Peyer's patch (tissue), 4 donors: ENCODE measurements around the gene SLC7A6. TPM values are rescaled to one million over a fixed set of nuclear protein-coding genes. Genes with fewer than 3 reads are reported as not detected.

Experiments
- DNase-seq, 3 donors: peaks; one replicate each; pipeline ENCODE4 v3.0.0-alpha.2; 2017 to 2019
- H3K27ac ChIP-seq, 4 donors: fragments of 200-600 bp; sonication (generic); one replicate each; pipeline ENCODE4 v1.5.1; 2016 to 2019
- H3K27me3 ChIP-seq, 2 donors: fragments of 200-600 bp; sonication (generic); one replicate each; pipeline ENCODE4 v1.5.1; 2019
- H3K36me3 ChIP-seq, 3 donors: fragments of 200-600 bp; sonication (generic); one replicate each; pipeline ENCODE4 v1.5.1; 2016 to 2019
- H3K4me1 ChIP-seq, 4 donors: fragments of 200-600 bp; sonication (generic); one replicate each; pipeline ENCODE4 v1.5.1; 2016 to 2019
- H3K4me3 ChIP-seq, 4 donors: fragments of 200-600 bp; sonication (generic); 1 replicate in 3 of 4; 2 replicates in 1 of 4; pipeline ENCODE4 v1.5.1; 2016 to 2019; ENCODE audit warnings: mild to moderate bottlenecking in 1 of 4
- H3K9me3 ChIP-seq, 4 donors: fragments of 200-600 bp; sonication (generic); one replicate each; pipeline ENCODE4 v1.5.1; 2016 to 2019; ENCODE audit warnings: mild to moderate bottlenecking in 1 of 4
- CTCF ChIP-seq, 6 experiments: fragments of 450-650 bp in 4 of 6; fragments of 200-600 bp in 2 of 6; sonication (generic) in 1 of 6; IDR thresholded peaks; one replicate each; pipeline ENCODE4 v1.5.1; 2017 to 2019; ENCODE audit warnings: antibody characterized with exemption in 6 of 6, mild to moderate bottlenecking in 3 of 6, moderate library complexity in 1 of 6
- POLR2A ChIP-seq, 2 donors: fragments of 450-650 bp; IDR thresholded peaks; one replicate each; pipeline ENCODE4 v1.5.1; 2017; ENCODE audit warnings: antibody characterized with exemption in 2 of 2, mild to moderate bottlenecking in 2 of 2, moderate library complexity in 2 of 2
- total RNA-seq, 4 donors: library from RNA; depleted of rRNA; stranded (reverse); fragments of >200 nt; gene quantifications; one replicate each; pipeline ENCODE4 v1.1.0, GENCODE V29; 2016

The SLC7A6 gene
- total RNA-seq, 4 donors from 2014 or later, result 19.9 to 83.3 (median 46.4) TPM

DNA sequence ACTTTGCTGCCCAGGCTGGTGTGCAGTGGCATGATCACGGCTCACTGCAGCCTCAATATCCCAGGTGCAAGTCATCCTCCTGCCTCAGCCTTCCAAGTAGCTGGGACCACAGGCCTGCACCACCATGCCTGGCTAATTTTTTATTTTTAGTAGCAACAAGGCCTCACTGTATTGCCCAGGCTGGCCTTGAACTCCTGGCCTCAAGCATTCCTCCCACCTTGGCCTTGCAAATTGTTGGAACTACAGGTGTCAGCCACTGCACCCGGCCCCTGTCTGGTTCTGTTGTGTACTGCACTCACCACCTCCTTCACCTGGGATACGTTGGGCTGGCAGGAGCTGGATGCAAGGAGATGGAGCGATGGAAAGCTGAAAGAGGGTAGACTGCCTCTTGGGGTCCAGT is 10.6 kb upstream of the SLC7A6 start:
- Histone ChIP-seq H3K27ac (no peak overlapping the region), H3K9me3 (no peaks in the 10 kb centered on the region), H3K4me1 (peaks cover 0 to 15% (median 9%) of the 10 kb centered on the region in 4 donors), H3K27me3 (no peaks in the 10 kb centered on the region), H3K4me3 (no peak overlapping the region), H3K36me3 (peaks cover 0 to 38% (median 0%) of the 10 kb centered on the region in 3 donors)
- TF ChIP-seq POLR2A (IDR thresholded peaks at IDR 0.05) (no peak), CTCF (IDR thresholded peaks at IDR 0.05) (no peak)
- DNase-seq, result no peak

GRCh38 chr16:68255712-68256111 is 8.6 kb upstream of the SLC7A6 start:
- H3K36me3 ChIP-seq, result peaks cover 0 to 45% (median 0%) of the 10 kb centered on the region in 3 donors
- TF ChIP-seq POLR2A (IDR thresholded peaks at IDR 0.05) (no peak), CTCF (IDR thresholded peaks at IDR 0.05) (no peak)
- peaks cover 0 to 15% (median 9%) of the 10 kb centered on the region in 4 donors for H3K4me1 ChIP-seq
- no peaks in the 10 kb centered on the region for H3K9me3 ChIP-seq
- no peak for DNase-seq
- H3K27ac ChIP-seq, result no peak overlapping the region
- no peak overlapping the region for H3K4me3 ChIP-seq
- H3K27me3 ChIP-seq, result no peaks in the 10 kb centered on the region

DNA sequence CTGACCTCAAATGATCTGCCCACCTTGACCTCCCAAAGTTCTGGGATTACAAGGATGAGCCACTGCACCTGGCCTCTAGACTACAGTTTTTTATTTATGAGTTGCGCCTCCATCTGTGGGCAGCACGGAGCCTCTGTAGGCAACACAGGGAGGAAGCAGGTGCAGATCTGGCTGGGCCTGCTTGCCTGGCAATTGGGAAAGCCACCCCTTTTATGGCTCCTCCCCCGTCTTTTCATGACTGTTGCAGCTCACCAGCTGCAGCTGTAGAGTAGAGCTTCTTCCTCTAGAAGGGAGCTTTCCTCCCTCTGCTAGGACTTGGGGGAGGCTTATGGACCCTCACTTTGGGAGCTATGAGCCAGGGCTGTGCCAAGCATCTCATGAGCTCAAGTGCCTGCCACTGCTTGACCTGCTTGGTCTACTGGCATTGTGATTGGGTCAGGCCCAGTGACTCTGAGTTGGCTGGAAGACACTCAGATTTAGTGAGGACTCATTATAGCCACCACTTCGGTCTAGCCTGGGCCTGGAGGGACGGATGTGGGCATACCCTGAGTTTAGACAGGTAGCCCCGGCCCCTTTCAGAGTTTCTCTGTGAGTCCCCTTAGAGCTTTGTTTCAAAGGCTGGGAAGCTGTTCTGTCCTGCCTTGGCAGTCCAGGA is 6.9 kb upstream of the SLC7A6 start:
- Histone ChIP-seq H3K27me3 (no peaks in the 10 kb centered on the region), H3K4me1 (peaks cover 0 to 15% (median 9%) of the 10 kb centered on the region in 4 donors), H3K9me3 (no peaks in the 10 kb centered on the region), H3K36me3 (peaks cover 0 to 33% (median 0%) of the 10 kb centered on the region in 3 donors), H3K27ac (peak overlapping the region; percentile 64 to 79 (median 71)), H3K4me3 (no peak overlapping the region)
- DNase-seq, result peak in 2 of 3 donors; percentile 75 to 77
- TF ChIP-seq CTCF (IDR thresholded peaks at IDR 0.05) (no peak), POLR2A (IDR thresholded peaks at IDR 0.05) (no peak)

- peak; percentile 33 to 79 (median 77) for DNase-seq
- peak in 1 of 2 donors; percentile 13 for TF ChIP-seq POLR2A (IDR thresholded peaks at IDR 0.05)
- TF ChIP-seq CTCF (IDR thresholded peaks at IDR 0.05), result no peak
- Histone ChIP-seq H3K27ac (peak overlapping the region; percentile 64 to 79 (median 71)), H3K27me3 (no peaks in the 10 kb centered on the region), H3K36me3 (peaks cover 0 to 33% (median 0%) of the 10 kb centered on the region in 3 donors), H3K9me3 (no peaks in the 10 kb centered on the region), H3K4me3 (no peak overlapping the region), H3K4me1 (peaks cover 0 to 15% (median 9%) of the 10 kb centered on the region in 4 donors)
Observed at GRCh38 chr16:68257906-68258800, 6.2 kb upstream of the SLC7A6 start.

DNA sequence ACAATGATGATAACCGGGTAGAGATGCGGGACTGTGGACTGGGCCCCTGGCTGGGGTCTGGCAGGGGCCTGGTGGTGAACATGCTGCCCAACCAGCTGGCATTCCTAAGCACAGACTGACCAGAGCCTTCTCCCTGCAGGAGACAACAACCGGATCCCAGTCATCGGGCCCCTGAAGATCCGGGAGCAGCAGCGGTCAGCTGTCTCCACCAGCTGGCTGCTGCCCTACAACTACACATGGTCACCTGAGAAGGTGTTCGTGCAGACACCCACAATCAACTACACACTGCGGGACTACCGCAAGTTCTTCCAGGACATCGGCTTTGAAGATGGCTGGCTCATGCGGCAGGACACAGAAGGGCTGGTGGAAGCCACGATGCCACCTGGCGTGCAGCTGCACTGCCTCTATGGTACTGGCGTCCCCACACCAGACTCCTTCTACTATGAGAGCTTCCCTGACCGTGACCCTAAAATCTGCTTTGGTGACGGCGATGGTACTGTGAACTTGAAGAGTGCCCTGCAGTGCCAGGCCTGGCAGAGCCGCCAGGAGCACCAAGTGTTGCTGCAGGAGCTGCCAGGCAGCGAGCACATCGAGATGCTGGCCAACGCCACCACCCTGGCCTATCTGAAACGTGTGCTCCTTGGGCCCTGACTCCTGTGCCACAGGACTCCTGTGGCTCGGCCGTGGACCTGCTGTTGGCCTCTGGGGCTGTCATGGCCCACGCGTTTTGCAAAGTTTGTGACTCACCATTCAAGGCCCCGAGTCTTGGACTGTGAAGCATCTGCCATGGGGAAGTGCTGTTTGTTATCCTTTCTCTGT is 5.1 kb upstream of the SLC7A6 start:
- H3K36me3 ChIP-seq, result peaks cover 0 to 33% (median 0%) of the 10 kb centered on the region in 3 donors
- peaks cover 0 to 19% (median 11%) of the 10 kb centered on the region in 4 donors for H3K4me1 ChIP-seq
- H3K27ac ChIP-seq, result no peak overlapping the region
- no peak overlapping the region for H3K4me3 ChIP-seq
- DNase-seq, result no peak
- TF ChIP-seq POLR2A (IDR thresholded peaks at IDR 0.05) (no peak), CTCF (IDR thresholded peaks at IDR 0.05) (no peak)
- H3K27me3 ChIP-seq, result no peaks in the 10 kb centered on the region
- no peaks in the 10 kb centered on the region for H3K9me3 ChIP-seq
